Neural cell (in vitro differentiated cells): ENCODE data around the gene WDR5.

Experiments used
- CTCF ChIP-seq: fragments of 450-650 bp; IDR thresholded peaks from 2 replicates; pipeline ENCODE4 v1.5.1; 2014; ENCODE audit warnings: antibody characterized with exemption, mild to moderate bottlenecking, moderate library complexity; ENCODE audit not compliant: poor library complexity, severe bottlenecking
- MXI1 ChIP-seq: fragments of 450-650 bp; conservative IDR thresholded peaks from 2 replicates; pipeline ENCODE4 v1.6.1; 2014; ENCODE audit warnings: antibody characterized with exemption, mild to moderate bottlenecking; ENCODE audit not compliant: poor library complexity, severe bottlenecking
- POLR2AphosphoS5 ChIP-seq: IDR thresholded peaks from 2 replicates; pipeline ENCODE4 v1.6.1; 2012
- RAD21 ChIP-seq: fragments of 450-650 bp; conservative IDR thresholded peaks from 2 replicates; pipeline ENCODE4 v1.6.1; 2014; ENCODE audit warnings: antibody characterized with exemption, mild to moderate bottlenecking, moderate library complexity
- REST ChIP-seq: IDR thresholded peaks from 2 replicates; pipeline ENCODE4 v1.6.1; 2012; ENCODE audit warnings: borderline replicate concordance

- TF ChIP-seq CTCF, result no peak
- TF ChIP-seq MXI1, result no peak
- TF ChIP-seq RAD21, result no peak
- no peak for TF ChIP-seq REST
- no peak for TF ChIP-seq POLR2AphosphoS5
These were observed 41.9 kb downstream of the WDR5 start for GRCh38 chr9:134177624-134178393.
